Tibial nerve (tissue), 3 donors: ENCODE results near the gene SLC4A7.

Experiments used
- POLR2A ChIP-seq, 2 donors: fragments of 450-650 bp; IDR thresholded peaks; one replicate each; pipeline ENCODE4 v1.6.1; 2017; ENCODE audit warnings: antibody characterized with exemption in 2 of 2, mild to moderate bottlenecking in 2 of 2, moderate library complexity in 2 of 2
- TF ChIP-seq, protein P1 (sequence below), 5 experiments: fragments of 200-600 bp in 3 of 5; fragments of 450-650 bp in 2 of 5; sonication (generic) in 3 of 5; IDR thresholded peaks; one replicate each; pipeline ENCODE4 v1.5.1; 2016 to 2019; ENCODE audit warnings: antibody characterized with exemption in 5 of 5, mild to moderate bottlenecking in 3 of 5, moderate library complexity in 2 of 5

GRCh38 chr3:27462228-27462627, 22.0 kb downstream of the SLC4A7 start:
- TF ChIP-seq, protein P1, sequence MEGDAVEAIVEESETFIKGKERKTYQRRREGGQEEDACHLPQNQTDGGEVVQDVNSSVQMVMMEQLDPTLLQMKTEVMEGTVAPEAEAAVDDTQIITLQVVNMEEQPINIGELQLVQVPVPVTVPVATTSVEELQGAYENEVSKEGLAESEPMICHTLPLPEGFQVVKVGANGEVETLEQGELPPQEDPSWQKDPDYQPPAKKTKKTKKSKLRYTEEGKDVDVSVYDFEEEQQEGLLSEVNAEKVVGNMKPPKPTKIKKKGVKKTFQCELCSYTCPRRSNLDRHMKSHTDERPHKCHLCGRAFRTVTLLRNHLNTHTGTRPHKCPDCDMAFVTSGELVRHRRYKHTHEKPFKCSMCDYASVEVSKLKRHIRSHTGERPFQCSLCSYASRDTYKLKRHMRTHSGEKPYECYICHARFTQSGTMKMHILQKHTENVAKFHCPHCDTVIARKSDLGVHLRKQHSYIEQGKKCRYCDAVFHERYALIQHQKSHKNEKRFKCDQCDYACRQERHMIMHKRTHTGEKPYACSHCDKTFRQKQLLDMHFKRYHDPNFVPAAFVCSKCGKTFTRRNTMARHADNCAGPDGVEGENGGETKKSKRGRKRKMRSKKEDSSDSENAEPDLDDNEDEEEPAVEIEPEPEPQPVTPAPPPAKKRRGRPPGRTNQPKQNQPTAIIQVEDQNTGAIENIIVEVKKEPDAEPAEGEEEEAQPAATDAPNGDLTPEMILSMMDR (IDR thresholded peaks at IDR 0.05) = no peak
- TF ChIP-seq POLR2A (IDR thresholded peaks at IDR 0.05) = no peak
